ENCODE results near the gene KCTD1.
A peak's percentile ranks its signal among the peaks of the same experiment; 100 is the strongest.

Gene KCTD1

GRCh38 chr18:26548415-26549262 is at the start of gene KCTD1:
Gene KCTD1 (minus strand): TSS chr18:26548553. CDS start chr18:26548536, 17 bp downstream.
- DNase-seq (ENCODE audit: low read depth): peak; percentile 85

DNA sequence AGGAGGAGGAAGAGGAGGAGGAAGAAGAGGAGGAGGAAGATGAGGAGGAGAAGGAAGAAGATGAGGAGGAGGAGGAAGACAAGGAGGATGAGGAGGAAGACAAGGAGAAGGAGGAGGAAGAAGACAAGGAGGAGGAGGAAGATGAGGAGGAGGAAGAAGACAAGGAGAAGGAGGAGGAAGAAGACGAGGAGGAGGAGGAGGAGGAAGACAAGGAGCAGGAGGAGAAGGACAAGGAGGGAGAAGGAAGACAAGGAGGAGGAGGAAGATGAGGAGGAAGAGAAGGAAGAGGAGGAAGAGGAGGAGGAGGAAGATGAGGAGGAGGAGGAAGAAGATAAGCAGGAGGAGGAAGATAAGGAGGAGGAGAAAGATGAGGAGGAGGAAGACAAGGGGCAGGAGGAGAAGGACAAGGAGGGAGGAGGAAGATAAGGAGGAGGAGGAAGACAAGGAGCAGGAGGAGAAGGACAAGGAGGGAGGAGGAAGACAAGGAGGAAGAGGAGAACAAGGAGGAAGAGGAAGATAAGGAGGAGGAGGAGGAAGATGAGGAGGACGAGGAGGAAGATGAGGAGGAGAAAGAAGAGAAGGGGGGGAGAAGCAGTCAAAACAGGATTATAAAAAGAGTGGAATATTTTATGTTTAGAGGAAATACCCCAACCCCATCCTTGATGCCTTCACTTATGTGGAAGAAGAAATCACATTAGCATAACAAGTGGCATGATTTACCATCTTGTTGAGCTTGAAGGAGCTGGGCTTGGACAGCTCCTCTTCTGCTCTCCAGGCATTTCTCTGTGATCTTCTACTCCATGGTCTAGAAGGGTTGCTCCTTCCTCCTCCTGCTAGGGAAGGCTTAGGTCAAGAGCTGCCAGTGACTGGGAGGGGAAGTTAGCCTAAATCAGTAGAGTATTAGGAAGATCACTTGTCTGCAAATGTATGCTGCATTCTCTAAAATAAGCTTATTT is 45.3 kb upstream of the KCTD1 start:
- DNase-seq (ENCODE audit: low read depth): no peak

DNA sequence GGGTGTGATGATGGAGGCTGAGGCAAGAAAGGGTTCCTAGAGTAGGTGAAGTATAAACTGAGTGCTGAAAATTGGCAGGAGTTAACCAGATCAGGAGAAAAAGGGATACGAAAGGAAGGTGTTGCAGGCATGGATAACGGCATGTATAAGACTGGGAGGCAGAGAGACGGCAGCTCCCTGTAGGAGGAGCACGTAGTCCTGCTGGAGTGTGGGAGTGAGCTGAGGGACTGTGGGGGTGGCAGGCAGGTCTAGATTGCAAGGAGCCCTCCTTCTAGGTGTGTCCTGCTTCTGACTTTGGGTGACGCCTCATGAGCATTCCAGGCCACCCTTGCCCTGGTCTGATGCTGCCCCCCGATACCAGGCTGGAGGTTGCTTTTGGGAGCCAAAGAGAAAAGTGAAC is 36.4 kb upstream of the KCTD1 start:
- no peak for DNase-seq (ENCODE audit: low read depth)

DNA sequence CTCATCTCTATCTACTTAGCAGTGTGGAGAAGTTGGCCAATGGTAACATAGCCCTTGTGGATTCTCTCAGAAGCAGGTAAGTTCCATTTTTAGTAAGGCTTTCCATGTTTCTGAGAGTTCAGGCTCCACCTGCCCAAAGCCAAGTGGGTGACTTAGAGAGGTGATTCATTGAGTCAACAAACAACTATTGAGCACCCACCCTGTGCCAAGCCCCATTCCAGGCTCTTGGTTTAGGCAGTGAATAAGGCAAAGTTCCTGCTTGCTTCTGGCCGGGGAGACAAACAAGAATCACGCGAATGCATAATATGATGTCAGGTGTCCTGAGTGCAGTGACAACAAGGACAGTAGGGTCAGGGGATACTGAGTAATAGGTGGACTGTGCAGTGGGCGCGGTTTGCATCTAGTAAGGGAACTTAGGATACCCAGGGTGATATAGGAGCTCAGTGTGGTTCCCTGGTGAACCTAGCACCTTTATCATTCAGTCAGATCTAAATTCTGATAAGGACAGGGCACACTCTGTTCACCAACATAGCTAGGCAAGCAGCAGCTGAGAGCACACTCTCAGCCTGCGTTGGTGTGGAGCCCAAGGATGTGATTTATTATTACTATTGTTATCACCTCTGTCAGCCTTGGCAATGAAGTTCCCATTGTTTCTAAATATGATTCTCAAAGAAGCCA is 31.7 kb upstream of the KCTD1 start:
- DNase-seq (ENCODE audit: low read depth): no peak

DNA sequence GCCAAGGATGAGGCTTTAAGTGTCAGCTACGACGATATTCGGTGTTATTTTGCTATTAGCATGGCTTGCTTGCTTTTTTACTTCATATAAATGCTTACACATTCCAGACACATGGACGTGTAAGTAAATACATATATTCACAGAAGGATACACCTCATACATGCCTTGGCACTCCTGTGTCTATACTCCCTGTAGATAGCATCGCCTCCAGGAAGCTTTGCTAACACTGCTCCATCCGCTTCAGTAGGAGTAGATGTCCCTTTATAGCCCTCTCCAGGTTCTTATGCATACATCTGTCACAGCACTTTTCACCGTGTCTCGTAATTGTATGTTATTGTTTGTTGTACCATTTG is 27.5 kb upstream of the KCTD1 start:
- DNase-seq (ENCODE audit: low read depth): no peak

GRCh38 chr18:26574958-26575864 is 26.9 kb upstream of the KCTD1 start:
- DNase-seq (ENCODE audit: low read depth): peak; percentile 52

DNA sequence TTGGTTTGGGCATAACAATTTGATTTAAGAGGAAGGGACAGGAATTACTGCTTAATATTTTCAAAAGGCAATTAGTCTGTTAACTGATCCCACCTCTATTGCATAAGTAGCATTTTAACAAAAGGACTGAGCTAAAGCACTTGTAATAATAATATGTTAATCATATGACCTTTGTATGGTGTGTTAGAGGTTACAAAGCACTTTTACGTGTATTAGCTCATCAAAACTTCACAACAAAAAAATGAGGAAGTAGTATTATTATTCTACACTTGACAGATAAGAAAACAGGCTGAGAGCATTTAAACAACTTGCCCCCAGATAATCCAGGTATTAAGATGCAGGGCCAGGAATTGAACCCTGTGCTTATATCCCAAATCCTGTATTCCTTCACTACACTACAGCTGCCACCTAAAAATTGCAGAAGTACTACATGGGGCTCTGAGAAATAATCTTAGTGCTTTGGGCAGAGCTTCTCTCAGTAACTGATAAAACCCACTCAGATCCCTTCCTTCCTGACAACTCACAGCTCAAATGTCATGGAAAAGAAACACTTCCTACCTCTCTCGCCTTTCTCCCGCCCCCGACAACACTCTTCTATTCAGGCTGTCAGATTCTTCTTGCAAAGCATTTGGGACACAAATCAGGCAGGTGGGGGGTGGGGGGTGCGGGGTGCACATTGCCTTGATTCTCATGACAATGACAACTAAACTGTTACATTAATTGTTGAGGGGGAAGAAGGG is 20.7 kb upstream of the KCTD1 start:
- no peak for DNase-seq (ENCODE audit: low read depth)

GRCh38 chr18:26568513-26568912 is 20.2 kb upstream of the KCTD1 start:
- no peak for DNase-seq (ENCODE audit: low read depth)

- no peak for DNase-seq (ENCODE audit: low read depth)
These were observed 18.7 kb upstream of the KCTD1 start for GRCh38 chr18:26566874-26567555.

DNA sequence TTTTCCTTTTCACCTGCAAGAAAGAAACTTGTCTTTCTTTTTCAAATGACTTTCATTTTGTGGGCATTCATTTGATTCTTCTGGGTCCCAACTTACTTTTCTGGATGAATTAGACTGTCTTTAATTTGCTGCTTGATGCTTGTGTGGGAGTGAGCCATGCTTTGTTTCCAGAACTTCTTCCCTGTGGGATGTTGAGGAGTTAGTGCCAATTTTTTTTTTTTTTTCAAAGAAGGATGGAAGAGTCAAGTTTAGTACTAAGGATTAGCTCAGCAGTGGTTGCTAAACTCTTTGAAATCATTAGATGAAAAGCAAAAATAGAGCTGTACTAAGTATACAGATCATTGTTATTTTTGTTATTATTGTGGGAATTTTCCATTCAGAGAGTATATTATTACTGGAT is 17.2 kb upstream of the KCTD1 start:
- DNase-seq (ENCODE audit: low read depth): no peak

DNA sequence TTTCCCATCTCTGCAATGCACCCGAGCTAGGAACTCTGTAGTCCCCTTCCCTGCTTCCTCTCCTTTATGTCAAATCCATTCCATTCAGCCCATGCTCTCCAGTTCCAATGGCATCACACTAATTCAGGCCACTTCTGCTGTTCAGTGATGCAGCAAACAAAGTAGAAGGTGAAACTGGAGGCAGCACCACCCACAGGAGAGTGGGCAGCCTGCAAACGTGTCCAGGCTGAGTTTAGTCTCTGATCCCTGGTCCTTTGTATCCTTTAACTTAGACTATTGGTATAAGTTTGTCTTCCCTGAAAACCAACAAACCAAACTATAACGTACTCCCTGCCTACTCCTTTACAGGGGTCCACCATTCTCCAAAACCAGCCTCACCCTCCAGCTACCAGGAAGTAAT is 14.7 kb upstream of the KCTD1 start:
- no peak for DNase-seq (ENCODE audit: low read depth)

DNA sequence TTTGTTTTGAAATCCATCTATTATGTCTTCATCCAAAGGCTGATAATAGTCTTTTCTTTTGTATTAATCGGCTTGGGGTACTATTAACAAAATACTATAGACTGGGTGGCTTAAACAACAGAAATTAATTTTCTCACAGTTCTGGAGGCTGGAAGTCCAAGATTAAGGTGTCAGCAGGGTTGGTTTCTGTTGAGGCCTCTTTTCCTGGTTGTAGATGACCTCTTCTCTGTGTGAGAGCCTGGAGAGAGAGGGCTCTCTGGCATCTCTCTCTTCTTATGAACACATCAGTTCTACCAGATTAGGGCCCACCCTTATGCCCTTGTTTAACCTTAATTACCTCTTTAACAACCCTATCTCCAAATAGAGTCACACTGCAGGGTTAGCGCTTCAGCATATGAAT is 14.2 kb upstream of the KCTD1 start:
- no peak for DNase-seq (ENCODE audit: low read depth)

DNA sequence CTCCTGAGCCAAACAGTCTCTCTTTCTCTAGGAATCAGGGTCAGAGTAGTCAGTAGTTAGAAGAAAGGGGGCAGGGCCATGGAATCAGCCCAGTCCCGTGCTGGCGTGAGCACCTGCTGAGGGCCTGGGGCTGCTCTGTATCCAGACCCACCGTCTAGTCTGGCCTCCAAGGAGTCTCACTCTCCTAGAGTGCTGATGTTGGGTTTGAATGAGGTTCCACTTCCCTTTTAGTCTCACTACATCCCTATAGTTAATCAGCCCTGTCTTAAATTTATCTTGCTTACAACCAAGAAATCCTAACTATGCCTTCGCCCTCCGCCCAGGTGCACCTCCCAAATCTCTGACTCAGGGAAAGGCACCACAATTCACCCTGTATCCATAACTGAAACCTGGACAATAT is 13.4 kb upstream of the KCTD1 start:
- DNase-seq (ENCODE audit: low read depth): no peak

- peak; percentile 24 for DNase-seq (ENCODE audit: low read depth)
These were observed 8.2 kb upstream of the KCTD1 start for GRCh38 chr18:26556573-26556972.

DNA sequence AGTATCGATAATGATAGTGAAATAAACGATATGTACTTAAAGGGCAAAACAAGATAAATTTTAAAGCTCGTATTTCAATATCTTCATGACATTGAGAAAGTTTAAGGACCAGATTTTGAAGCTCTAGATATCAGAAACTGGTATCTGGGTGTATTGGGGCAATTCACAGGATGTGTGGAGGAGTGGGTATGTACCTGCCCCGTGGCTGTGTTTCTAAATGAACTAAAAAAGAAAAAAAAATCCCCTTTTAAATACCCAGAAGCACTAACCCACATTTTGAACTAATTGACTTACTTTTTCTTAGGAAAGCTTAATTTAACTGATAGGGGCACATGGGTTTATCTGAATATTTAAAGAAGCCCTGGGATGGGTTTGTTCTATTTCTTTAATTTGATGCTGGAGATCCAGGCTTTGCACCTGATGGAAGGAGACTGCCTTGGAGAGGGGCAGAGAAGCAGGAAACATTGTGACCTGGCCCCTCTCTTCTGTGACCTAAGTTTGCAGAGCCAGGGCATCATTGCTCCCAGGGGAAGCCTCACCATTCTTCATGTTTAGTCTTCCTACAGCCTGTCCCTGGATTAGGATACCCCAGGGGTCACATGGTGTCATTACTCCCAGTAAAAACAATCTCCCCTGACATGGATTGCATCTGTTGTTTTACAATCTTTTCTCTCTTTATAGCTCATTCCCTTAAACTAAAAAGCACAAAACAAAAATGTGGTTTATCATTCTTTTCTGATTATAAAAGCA is 7.6 kb upstream of the KCTD1 start:
- DNase-seq (ENCODE audit: low read depth): no peak

DNA sequence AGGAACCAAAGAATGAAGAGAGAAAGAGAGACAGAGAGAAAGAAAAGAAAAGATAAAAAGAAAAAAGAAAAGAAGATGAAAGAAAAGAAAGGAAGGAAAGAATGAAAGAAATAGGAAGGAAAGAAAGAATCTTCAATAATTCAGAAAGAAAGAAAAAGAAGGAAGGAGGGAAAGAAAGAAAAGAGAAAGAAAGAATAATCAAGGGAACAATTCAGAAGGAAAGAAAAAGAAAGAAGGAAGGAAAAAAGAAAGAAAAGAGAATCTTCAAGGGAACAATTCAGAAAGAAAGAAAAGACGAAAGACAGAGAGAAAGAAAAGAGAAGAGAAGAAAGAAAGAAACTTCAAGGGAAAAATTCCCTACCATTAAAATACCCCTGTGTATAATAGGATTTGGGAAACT is 5.6 kb upstream of the KCTD1 start:
- DNase-seq (ENCODE audit: low read depth): no peak

- no peak for DNase-seq (ENCODE audit: low read depth)
These were observed 3.3 kb upstream of the KCTD1 start for GRCh38 chr18:26551695-26552081.

DNA sequence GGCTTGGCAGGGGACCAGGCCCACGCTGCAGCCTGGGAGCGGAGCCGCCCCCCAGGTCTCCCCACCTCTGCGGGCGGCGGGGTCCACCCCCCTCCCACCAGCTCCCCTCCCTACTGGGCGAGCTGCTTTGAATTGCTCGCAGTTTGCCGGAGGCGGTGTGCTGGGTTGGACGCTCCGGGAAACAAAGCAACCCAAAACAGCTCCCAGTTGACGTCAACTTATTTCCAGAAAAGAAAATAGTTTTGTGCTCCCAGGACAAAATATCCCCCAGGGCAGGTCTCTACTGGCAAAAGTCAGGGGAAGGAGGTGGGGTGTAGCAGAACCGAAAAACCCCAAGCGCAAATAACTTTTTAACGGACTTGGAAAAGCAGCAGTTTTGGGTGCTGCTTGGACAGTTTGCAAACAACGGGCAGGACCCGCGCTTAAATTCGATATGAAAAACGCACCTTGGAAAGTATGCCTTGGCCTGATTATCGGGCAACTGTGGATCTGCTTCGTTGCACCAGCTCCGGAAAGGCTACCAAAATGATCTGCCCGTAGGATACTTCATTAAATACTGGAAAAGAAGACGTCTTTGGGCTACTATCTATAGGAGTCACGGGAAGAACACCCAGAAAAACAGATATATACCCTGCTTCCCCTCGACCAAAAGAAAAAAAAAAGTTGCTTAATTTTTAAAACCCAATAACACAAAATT is 2.8 kb upstream of the KCTD1 start:
- DNase-seq (ENCODE audit: low read depth): no peak
